CD4-positive, alpha-beta T cell treated with Interleukin-6 at 100 ng/mL for 8 hours (primary cell): ENCODE measurements around the gene THEMIS.
"Not testable (repeated sequence)": the region's sequence is repeated elsewhere in the genome, so short reads cannot be mapped to it uniquely, and the experiment has no call there.

Experiments
- DNase-seq: peaks from one replicate; pipeline ENCODE4 v3.0.0-alpha.2; 2020; ENCODE audit warnings: mixed read lengths, low spot score

Gene THEMIS

GRCh38 chr6:127917766-127918165, 16.9 kb upstream of the THEMIS start:
- DNase-seq, result no peak

GRCh38 chr6:127914240-127914639, 13.4 kb upstream of the THEMIS start:
- DNase-seq, result no peak

GRCh38 chr6:127912914-127913313, 12.1 kb upstream of the THEMIS start:
- DNase-seq, result no peak

GRCh38 chr6:127907960-127908640, 7.2 kb upstream of the THEMIS start:
- peak; percentile 26 for DNase-seq

- no peak for DNase-seq
These were observed 3.3 kb upstream of the THEMIS start for GRCh38 chr6:127904160-127904559.

- DNase-seq, result no peak
These were observed 2.1 kb upstream of the THEMIS start for GRCh38 chr6:127902933-127903332.

DNA sequence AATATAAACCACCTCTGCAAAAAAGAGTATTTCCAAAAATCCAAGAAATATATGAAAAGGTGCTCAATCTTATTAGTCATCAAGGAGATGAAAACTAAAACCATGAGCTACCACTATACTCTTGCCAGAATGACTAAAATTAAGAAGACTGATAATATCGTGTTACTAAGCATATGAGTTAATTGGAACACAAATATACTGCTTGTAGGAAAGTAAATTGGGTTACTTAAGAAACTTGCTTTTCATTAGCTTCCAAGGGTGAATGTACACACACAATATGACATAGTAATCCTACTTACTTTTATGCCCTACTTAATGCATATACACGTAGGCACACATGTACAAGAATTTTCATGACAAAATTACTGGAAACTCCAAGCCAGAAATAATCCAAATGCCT, 3.4 kb downstream of the THEMIS start:
- DNase-seq, result no peak

- no peak for DNase-seq
These were observed 6.8 kb downstream of the THEMIS start for GRCh38 chr6:127894051-127894450.

- DNase-seq, result peak; percentile 19
These were observed 7.3 kb downstream of the THEMIS start for GRCh38 chr6:127893541-127893940.

DNA sequence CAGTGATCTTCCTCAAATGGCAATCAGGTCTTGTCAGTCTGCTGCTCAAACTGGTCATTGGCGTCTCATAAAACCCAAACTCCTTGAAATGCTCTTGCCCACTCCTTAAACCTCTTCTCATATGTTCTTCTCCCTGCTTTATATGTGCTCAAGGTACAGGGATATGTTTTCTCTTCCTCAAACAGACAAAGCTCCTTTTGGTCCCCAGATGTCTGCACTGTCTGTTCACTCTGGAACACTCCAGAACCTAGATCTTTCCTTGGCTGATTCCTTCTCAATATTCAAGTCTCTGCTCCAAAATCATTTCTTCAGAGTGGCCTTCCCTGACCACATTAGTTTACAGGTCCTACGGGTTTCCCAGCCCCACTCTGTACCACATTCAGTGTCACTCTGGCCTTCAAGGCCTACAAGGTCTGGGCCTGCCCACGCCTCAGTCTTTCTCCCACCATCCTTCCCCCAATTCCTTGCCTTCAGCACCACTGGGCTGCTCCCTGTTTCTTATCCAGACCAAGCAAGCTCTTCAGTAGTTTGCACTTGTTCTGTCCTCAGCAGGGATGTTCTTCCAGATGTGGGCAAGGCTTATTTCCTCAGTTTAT, 9.0 kb downstream of the THEMIS start:
- no peak for DNase-seq

DNA sequence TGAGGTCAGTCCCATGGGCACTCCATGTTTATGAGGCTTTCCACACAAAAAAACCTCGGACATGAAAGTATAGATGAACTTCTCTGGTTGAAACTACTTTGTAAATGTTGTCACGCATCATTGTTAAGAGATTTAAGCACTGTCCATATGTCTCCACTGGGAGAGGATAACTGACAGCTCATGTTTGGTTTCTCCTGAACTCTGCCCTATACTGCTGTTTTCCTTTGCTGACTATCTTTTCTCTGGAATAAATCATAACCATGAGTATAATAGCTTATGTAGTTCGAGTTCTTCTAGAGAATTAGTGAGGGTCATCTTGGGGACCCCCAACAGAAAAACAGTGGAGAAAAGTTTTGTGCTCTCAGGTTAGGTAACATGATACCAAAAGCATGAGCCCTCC, 14.3 kb downstream of the THEMIS start:
- DNase-seq, result no peak

- no peak for DNase-seq
These were observed 16.7 kb downstream of the THEMIS start for GRCh38 chr6:127884134-127884533.

GRCh38 chr6:127881949-127882348, 18.9 kb downstream of the THEMIS start:
- not testable (repeated sequence) for DNase-seq

DNA sequence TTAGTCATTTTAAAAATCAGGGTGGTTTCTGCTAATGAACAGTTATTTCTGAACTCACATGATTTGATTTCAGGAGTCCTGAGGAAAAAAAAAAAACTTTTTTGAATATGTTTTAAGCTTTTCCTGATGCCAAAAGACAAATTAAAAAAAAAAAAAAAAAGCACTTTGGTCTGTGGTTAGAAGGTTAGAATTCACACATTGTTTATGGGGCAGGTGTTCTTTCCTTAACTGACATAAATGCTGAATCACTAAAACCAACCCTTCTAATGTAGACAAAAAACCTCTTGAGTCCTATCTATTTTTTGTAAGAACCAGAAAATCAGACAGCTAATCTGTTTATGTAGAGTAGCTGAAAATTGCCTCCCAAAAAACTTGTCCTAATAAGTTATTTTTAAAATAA, 20.4 kb downstream of the THEMIS start:
- DNase-seq, result peak; percentile 38

- no peak for DNase-seq
These were observed 21.2 kb downstream of the THEMIS start for GRCh38 chr6:127879685-127880084.

DNA sequence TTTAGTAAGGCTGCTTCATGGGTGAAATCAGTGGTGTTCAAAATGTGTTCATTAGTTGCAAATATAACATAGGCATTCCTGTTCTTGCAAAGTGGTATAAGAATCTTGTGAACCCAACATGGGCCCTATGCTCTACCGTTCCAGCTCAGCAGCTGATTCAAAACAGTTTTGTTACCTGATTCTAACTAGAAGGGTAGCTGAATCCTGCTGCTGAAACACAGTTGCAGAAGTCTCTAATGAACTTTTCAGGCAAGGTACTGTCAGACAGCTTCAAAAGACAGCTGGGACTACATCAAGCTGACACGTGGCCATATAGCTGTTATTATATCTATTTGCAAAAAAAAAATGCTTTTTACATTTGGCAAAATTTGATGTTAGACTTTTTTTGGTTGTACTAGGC, 22.7 kb downstream of the THEMIS start:
- no peak for DNase-seq

GRCh38 chr6:127877231-127877630, 23.6 kb downstream of the THEMIS start:
- no peak for DNase-seq

DNA sequence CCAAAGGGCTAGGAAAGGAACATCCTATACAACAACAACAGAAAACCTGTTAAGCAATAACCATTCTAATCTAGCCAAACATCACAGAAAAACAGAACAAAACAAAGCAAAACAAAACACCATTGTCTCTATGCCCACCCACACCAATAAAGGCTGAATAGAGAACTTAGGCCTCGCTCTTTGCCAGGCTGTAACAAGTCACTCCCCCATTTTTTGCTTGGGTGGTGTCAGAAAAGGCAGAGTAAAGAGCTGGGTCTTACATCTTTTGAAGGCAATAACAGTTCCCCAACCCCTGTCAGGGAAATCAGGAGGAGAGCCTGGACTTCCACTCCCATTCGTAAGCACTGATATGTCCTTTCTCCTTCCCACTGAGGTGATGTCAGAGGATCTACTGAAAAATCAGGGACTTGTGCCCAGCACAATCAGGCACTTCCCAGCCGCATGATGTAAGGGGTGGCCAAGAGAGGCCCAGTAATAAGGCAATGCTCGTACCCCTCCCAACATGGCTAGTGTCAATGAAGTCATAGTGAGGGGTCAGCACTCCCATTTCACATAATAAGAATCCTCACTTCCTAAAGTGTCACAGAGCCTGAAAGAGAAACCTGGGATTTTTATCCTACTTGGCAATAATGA, 31.0 kb downstream of the THEMIS start:
- DNase-seq, result no peak

- no peak for DNase-seq
These were observed 31.7 kb downstream of the THEMIS start for GRCh38 chr6:127869183-127869582.

DNA sequence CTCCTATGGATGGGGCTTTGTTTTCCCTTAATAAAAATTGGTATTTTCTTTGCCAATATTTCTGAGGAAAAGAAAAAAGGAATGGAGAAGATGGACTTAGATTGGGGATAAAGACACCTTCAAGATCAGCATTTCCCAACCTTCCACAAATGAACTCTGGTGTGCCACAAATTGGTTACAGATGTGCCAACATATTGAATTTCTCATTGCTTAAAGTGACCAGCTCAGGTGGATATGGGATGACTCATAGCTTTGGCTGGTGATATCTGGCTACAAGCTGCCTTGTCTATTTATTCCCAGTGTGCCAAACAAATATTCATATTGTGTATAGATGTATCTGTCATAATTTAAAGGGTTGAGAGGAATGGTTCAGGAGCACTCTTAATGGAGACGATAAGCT, 32.5 kb downstream of the THEMIS start:
- DNase-seq, result no peak

GRCh38 chr6:127866766-127867165, 34.1 kb downstream of the THEMIS start:
- DNase-seq, result no peak

- no peak for DNase-seq
These were observed 35.8 kb downstream of the THEMIS start for GRCh38 chr6:127865108-127865507.

- DNase-seq, result no peak
These were observed 36.2 kb downstream of the THEMIS start for GRCh38 chr6:127864701-127865100.

DNA sequence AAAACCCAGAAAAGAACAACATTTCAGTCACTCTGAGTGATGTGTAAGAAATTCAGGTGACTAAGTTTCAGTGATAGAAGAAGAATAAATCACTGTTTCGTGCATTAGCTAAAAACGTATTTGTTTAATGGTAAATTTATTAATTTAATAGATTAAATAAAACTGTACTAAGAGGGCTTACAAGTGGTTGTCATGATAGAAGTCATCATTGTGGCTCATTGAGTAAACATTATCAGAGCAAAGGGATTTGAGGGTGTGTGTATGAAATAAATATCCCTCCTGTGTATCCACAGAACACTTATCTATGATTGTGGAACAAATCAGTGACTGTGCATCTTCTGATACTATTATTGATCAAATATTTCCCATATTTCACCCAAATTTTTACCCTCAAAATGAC, 40.1 kb downstream of the THEMIS start:
- no peak for DNase-seq
